HFFc6 (cell line): ENCODE results near the gene COTL1. TPM values are rescaled to one million over a fixed set of nuclear protein-coding genes. Genes with fewer than 3 reads are reported as not detected.

ENCODE experiments used
- DNase-seq: peaks from one replicate; pipeline ENCODE4 v3.0.0-alpha.2; 2018
- H3K27ac Mint-ChIP-seq: 2 replicates; pipeline ENCODE4 v1.8.0; 2020; ENCODE audit warnings: mild to moderate bottlenecking, mixed read lengths
- H3K27me3 Mint-ChIP-seq: 2 replicates; pipeline ENCODE4 v1.8.0; 2021; ENCODE audit warnings: mild to moderate bottlenecking, moderate library complexity, mixed read lengths; ENCODE audit not compliant: insufficient read depth
- H3K36me3 Mint-ChIP-seq: 2 replicates; pipeline ENCODE4 v1.8.0; 2021; ENCODE audit warnings: low read depth, mixed read lengths
- H3K4me1 Mint-ChIP-seq: 2 replicates; pipeline ENCODE4 v1.8.0; 2020; ENCODE audit warnings: low read depth, mixed read lengths
- H3K4me3 Mint-ChIP-seq: 2 replicates; pipeline ENCODE4 v1.8.0; 2020; ENCODE audit warnings: mild to moderate bottlenecking, moderate library complexity, mixed read lengths
- H3K9me3 Mint-ChIP-seq: 2 replicates; pipeline ENCODE4 v1.8.0; 2020; ENCODE audit warnings: mild to moderate bottlenecking, mixed read lengths
- total RNA-seq, 6 experiments: library from RNA; stranded (reverse); fragmentation: NEBNext Ultra II Directional; extraction: Animal tissue kit (Norgen Biotek cat#: 25700); gene quantifications; 2 replicates in 1 of 6; 3 replicates in 5 of 6; pipeline ENCODE4 v1.2.3, GENCODE V29; 2021
- TF ChIP-seq, protein P1 (sequence below): fragments of 200-600 bp; sonication (generic); IDR thresholded peaks from 2 replicates; pipeline ENCODE4 v1.5.0; 2021; ENCODE audit warnings: antibody characterized with exemption, mild to moderate bottlenecking

Gene COTL1
- total RNA-seq, 6 experiments from 2014 or later: 580 to 681 (median 632) TPM

- no peak for DNase-seq
- H3K27ac Mint-ChIP-seq: no peak overlapping the region
- peaks cover 49% of the 10 kb centered on the region for H3K36me3 Mint-ChIP-seq
- peaks cover 18% of the 10 kb centered on the region for H3K4me1 Mint-ChIP-seq
- TF ChIP-seq, protein P1, sequence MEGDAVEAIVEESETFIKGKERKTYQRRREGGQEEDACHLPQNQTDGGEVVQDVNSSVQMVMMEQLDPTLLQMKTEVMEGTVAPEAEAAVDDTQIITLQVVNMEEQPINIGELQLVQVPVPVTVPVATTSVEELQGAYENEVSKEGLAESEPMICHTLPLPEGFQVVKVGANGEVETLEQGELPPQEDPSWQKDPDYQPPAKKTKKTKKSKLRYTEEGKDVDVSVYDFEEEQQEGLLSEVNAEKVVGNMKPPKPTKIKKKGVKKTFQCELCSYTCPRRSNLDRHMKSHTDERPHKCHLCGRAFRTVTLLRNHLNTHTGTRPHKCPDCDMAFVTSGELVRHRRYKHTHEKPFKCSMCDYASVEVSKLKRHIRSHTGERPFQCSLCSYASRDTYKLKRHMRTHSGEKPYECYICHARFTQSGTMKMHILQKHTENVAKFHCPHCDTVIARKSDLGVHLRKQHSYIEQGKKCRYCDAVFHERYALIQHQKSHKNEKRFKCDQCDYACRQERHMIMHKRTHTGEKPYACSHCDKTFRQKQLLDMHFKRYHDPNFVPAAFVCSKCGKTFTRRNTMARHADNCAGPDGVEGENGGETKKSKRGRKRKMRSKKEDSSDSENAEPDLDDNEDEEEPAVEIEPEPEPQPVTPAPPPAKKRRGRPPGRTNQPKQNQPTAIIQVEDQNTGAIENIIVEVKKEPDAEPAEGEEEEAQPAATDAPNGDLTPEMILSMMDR: no peak
- no peaks in the 10 kb centered on the region for H3K9me3 Mint-ChIP-seq
- no peaks in the 10 kb centered on the region; the same call in 1 of the 2 replicates for H3K27me3 Mint-ChIP-seq
- no peak overlapping the region for H3K4me3 Mint-ChIP-seq
Observed at GRCh38 chr16:84588991-84589390, 28.9 kb downstream of the COTL1 start.

- no peak overlapping the region for H3K4me3 Mint-ChIP-seq
- no peak overlapping the region for H3K27ac Mint-ChIP-seq
- no peak for DNase-seq
- H3K36me3 Mint-ChIP-seq: peaks cover 30% of the 10 kb centered on the region
- H3K4me1 Mint-ChIP-seq: peaks cover 14% of the 10 kb centered on the region
- H3K9me3 Mint-ChIP-seq: no peaks in the 10 kb centered on the region
- H3K27me3 Mint-ChIP-seq: peaks cover 3% of the 10 kb centered on the region; the same call in 1 of the 2 replicates
- TF ChIP-seq, protein P1: no peak
Observed at GRCh38 chr16:84585886-84586285, 32.0 kb downstream of the COTL1 start.

- no peak overlapping the region for H3K4me3 Mint-ChIP-seq
Observed at GRCh38 chr16:84585467-84585866, 32.4 kb downstream of the COTL1 start.

GRCh38 chr16:84584678-84585077 lies 33.2 kb downstream of the COTL1 start:
- no peak for DNase-seq
- no peak overlapping the region for H3K27ac Mint-ChIP-seq
- 0 out of 2 replicates have a peak, but pooled peaks cover 3% of the 10 kb centered on the region for H3K27me3 Mint-ChIP-seq
- peaks cover 26% of the 10 kb centered on the region for H3K36me3 Mint-ChIP-seq
- TF ChIP-seq, protein P1: no peak
- H3K4me1 Mint-ChIP-seq: peaks cover 14% of the 10 kb centered on the region
- no peak overlapping the region for H3K4me3 Mint-ChIP-seq
- no peaks in the 10 kb centered on the region for H3K9me3 Mint-ChIP-seq

More at GRCh38 chr16:84585467-84585866, 32.4 kb downstream of the COTL1 start:
- no peak for DNase-seq
- 0 out of 2 replicates have a peak, but pooled peaks cover 3% of the 10 kb centered on the region for H3K27me3 Mint-ChIP-seq
- TF ChIP-seq, protein P1: no peak
- peak overlapping the region; percentile 21; the same call in 1 of the 2 replicates for H3K27ac Mint-ChIP-seq
- H3K36me3 Mint-ChIP-seq: peaks cover 30% of the 10 kb centered on the region
- H3K4me1 Mint-ChIP-seq: peaks cover 14% of the 10 kb centered on the region
- no peaks in the 10 kb centered on the region for H3K9me3 Mint-ChIP-seq

DNA sequence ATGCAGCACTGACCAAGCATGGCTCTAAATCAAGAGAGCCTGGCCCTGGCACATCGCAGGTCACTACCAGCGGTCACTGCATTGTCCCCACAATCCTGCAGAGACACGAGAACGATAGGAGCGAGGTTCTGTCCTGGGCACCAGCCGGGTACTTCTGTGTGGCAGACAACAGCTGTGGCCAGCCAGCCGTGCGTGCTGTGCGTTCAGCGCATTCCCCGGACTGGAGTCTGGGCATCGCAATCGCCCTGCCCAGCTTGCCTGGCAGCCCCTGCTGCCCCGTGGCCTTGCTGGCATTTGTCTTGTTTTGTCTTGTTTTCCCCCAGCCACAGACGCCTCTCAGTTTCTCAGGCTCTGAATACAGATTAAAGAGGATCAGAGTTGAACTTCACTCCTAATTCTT lies 33.9 kb downstream of the COTL1 start:
- Mint-ChIP-seq H3K27me3 (0 out of 2 replicates have a peak, but pooled peaks cover 3% of the 10 kb centered on the region), H3K36me3 (peaks cover 21% of the 10 kb centered on the region), H3K9me3 (no peaks in the 10 kb centered on the region), H3K27ac (no peak overlapping the region), H3K4me1 (peaks cover 14% of the 10 kb centered on the region), H3K4me3 (no peak overlapping the region)
- DNase-seq: no peak
- TF ChIP-seq, protein P1: no peak
